GM12874 (cell line): ENCODE data around the gene OR10G3.

Experiments
- CTCF ChIP-seq: IDR thresholded peaks from 2 replicates; pipeline ENCODE4 v1.5.1; 2011; ENCODE audit warnings: low read depth, mild to moderate bottlenecking, control low read depth, low read length, moderate library complexity; ENCODE audit not compliant: insufficient read depth

The OR10G3 gene

GRCh38 chr14:21572604-21573003 lies 7.3 kb downstream of the OR10G3 start:
- no peak for TF ChIP-seq CTCF

- TF ChIP-seq CTCF: no peak
These were observed 21.1 kb downstream of the OR10G3 start for GRCh38 chr14:21558703-21559170.

- peak; percentile 39; the same call in 1 of the 2 replicates for TF ChIP-seq CTCF
These were observed 22.6 kb downstream of the OR10G3 start for GRCh38 chr14:21557084-21557901.

GRCh38 chr14:21556378-21557083 lies 23.3 kb downstream of the OR10G3 start:
- TF ChIP-seq CTCF: no peak

GRCh38 chr14:21553266-21553665 lies 26.6 kb downstream of the OR10G3 start:
- no peak for TF ChIP-seq CTCF

- TF ChIP-seq CTCF: no peak
These were observed 35.9 kb downstream of the OR10G3 start for GRCh38 chr14:21543963-21544362.

GRCh38 chr14:21543521-21543960 lies 36.3 kb downstream of the OR10G3 start:
- no peak for TF ChIP-seq CTCF
